NCI-H2081 treated with DMSO at 0.1 percent for 48 hours (cell line): Measurements from ENCODE around the gene NEK8.

Experiments used
- DNase-seq: peaks from one replicate; lab custom pipeline; 2025; lab: John Stamatoyannopoulos, UW

NEK8 gene

DNA sequence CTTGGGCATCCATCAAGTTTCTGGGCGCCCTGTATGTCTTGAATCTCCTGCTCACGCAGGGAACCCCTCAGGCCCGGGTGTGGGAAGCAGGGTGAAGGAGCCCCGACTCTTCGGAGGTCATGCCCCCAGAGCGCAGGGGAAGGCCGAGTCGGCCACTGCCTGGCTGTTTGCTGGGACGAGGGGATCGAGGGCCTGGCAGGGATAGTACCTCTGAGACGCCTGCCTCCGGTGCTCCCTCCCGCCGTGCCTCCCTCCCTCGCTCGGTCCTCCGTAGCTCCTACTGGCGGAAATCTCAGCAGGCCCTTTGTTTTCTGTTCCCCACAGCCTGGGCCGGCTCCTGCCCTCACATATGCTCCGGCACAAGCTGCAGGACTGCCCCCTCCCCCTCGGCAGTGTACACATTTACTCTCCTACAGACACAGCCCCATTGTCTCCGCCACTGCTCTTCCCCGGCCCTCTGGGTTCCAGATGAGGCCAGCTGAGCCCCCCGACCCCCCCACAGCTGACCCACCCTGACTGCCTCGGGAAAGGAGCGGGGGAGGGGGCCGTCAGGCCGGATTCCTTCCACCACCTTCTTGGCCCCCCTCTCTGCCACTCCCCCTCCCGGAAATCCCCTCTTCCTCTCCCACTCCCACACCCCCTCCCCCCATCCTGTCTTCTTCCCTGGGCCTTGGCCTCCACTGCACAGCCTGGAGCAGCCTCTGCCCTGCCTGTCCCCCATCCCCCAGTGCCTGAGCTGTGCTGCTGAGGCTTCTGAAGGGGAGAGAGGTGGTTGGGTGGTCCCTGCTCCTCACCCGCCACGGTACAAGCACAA is 16.6 kb downstream of the NEK8 start:
- DNase-seq: no peak

GRCh38 chr17:28745786-28746411 is 17.3 kb downstream of the NEK8 start:
- DNase-seq: no peak

DNA sequence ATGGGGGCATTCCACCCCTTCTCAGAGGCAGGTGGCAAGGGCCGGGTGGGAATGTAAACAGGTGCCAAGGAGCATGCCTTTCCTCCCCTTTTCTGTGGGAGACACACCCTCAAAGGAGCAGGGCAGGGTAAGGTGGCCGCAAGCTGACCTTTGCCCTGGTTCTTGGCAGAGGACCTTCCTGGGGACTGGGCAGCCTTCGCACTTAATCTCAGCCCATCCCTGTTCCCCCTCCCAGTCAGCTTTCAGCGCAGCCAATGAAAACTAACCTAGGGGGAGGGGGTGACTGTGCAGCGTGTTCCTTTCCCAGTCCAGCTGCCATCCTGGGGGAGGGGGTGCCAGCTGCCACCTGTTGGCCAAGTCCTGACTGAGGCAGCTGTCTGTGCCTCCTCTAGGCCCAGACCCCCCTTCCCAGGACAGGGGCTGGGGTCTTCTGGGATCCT is 18.0 kb downstream of the NEK8 start:
- no peak for DNase-seq

DNA sequence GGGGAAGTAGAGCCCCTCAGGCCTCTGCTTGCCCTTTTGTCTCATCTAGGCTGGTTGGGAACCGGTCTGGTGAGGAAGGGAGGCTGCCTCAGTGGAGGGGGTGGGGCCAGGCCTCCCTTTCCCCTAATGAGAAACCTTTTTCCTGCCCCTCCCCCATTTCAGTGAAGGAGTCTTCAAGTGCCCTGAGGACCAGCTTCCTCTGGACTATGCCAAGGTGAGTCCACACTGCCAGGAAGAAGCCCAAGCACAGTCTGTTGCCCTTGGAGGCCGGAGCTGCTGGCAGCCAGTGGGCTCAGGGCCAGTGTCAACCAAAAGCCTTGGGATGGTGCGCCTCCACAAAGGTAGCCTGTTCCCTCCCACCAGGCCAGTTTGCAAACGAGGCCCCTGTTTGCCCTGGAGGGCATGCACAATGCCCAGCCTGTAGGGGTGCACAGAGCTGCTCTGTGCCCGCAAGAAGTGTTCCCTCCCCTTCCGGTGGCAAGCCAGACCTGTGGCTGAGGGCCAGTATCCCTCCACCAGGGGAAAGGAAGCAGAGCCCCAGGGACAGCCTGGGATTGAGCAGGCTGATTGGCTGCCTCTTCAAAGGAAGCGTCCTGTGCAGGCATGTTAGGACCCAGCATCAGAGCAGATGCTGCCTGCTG is 18.6 kb downstream of the NEK8 start:
- no peak for DNase-seq

- DNase-seq: no peak
These were observed 19.5 kb downstream of the NEK8 start for GRCh38 chr17:28747801-28748750.

- DNase-seq: no peak
These were observed 20.4 kb downstream of the NEK8 start for GRCh38 chr17:28748852-28749515.

- DNase-seq: no peak
These were observed 21.1 kb downstream of the NEK8 start for GRCh38 chr17:28749516-28750177.

GRCh38 chr17:28750178-28751047 is 21.8 kb downstream of the NEK8 start:
- peak; percentile 45 for DNase-seq

DNA sequence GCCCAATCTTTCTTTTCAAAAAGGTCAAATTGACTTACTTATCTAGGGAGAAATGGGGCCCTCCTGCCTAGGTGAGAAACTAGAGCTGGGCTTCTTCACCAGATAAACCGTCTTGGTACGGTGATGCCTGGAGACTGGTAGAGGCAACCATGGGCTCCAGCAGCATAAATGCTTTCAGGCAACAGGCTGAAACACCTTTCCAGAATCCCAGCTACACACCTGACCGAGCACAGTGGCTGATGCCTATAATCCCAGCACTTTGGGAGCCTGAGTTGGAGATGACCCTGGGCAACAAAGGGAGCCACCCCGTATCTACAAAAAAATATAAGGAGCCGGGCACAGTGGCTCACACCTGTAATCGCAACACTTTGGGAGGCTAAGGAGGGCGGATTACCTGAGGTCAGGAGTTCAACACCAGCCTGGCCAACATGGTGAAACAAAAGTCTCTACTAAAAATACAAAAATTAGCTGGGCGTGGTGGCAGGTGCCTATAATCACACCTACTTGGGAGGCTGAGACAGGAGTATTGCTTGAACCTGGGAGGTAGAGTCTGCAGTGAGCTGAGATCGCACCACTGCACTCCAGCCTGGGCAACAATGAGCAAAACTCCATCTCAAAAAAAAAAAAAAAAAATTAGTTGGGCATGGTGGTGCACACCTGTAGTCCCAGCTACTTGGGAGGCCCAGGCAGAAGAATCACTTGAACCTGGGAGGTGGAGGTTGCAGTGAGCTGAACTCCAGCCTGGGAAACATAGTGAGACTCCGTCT is 23.2 kb downstream of the NEK8 start:
- DNase-seq: no peak

DNA sequence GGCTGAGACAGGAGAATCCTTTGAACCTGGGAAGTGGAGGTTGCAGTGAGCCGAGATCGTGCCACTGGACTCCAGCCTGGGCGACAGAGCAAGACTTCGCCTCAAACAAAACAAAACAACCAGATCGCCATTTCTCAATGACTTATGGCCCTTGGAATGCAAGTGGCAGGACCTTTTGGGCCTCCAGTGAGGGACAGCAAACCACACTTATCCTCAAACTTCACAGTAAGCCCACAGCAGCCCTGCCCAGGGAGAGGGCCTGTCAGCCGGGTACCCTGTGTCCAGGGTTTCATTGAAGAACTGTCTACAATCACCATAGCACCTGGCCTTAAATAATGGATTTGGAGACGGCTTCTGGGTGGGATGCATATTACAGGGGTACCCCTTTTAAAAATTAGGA is 26.9 kb downstream of the NEK8 start:
- DNase-seq: no peak

- DNase-seq: no peak
These were observed 27.6 kb downstream of the NEK8 start for GRCh38 chr17:28756049-28756804.

- DNase-seq: no peak
These were observed 30.0 kb downstream of the NEK8 start for GRCh38 chr17:28758411-28759121.

- no peak for DNase-seq
These were observed 30.8 kb downstream of the NEK8 start for GRCh38 chr17:28759256-28759865.

GRCh38 chr17:28760601-28761562 is 32.3 kb downstream of the NEK8 start:
- no peak for DNase-seq

GRCh38 chr17:28763137-28763799 is 34.7 kb downstream of the NEK8 start:
- DNase-seq: no peak
